ENCODE results near the gene TRIM2.

The TRIM2 gene

DNA sequence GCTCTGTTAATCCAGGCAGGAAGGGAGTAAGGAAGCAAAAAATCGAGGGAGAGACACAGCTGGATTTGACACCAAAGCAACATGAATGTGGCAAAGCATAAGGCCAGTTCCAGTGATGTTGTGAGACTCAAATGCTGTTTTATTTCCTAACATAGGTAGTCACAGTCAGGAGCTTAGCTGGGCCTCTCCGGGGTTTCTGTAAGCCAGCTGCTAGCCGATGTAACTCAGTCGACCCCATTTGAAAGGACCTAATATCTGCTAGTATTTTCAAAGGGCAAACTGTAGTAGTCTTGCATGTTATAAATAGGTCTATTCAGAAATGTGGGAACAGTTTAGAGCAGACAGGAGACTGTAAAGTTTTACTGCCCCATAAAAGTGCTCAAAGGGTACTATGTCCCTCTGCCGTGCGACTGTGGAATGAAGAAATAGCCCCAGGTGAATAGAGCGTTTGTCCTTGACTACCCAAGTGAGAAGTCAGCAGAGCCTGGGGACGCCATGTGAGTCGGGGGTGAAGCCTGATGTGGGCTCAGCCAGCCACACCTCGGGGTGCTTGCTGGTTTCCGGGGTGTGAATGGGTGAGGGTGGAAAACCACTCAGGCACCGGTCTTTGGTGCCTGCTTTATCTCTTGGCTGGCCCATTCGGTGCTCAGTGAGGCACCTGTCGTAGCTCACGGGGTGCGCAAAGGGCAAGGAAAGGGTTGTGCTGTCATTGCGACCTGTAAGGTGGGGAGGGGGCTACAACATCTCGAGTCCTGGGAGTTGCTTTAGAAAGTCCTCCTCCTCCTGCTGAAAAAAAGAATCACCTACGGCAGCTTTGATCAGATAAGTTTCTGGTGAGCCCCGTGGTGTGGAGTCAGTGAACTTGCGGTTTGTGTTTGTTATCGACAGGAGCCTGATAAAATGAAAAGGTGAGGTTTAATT, 745 bp downstream of the TRIM2 start:
- Histone ChIP-seq H3K9me3 (replicated peaks; ENCODE audit: insufficient read depth, low read length) (no peaks in the 10 kb centered on the region), H3K9me2 (replicated peaks; ENCODE audit: insufficient read depth, low read length) (no peaks in the 10 kb centered on the region), H3K4me3 (ENCODE audit: low read length) (no peak overlapping the region), H3K79me2 (ENCODE audit: low read length) (no peaks in the 10 kb centered on the region), H3K27me3 (replicated peaks; ENCODE audit: insufficient read depth, low read length) (no peaks in the 10 kb centered on the region), H3K4me2 (ENCODE audit: low read depth, low read length) (no peak overlapping the region), H3K9ac (ENCODE audit: low read length) (no peak overlapping the region), H2AFZ (ENCODE audit: low read length) (no peak overlapping the region), H3K27ac (ENCODE audit: low read length) (no peak overlapping the region), H4K20me1 (ENCODE audit: insufficient read depth, low read length) (no peaks in the 10 kb centered on the region), H3K4me1 (ENCODE audit: low read length) (no peaks in the 10 kb centered on the region), H3F3A (ENCODE audit: insufficient read depth, low read length) (no peaks in the 10 kb centered on the region), H3K36me3 (replicated peaks; ENCODE audit: insufficient read depth, low read length) (no peaks in the 10 kb centered on the region)
- TF ChIP-seq, protein P1, sequence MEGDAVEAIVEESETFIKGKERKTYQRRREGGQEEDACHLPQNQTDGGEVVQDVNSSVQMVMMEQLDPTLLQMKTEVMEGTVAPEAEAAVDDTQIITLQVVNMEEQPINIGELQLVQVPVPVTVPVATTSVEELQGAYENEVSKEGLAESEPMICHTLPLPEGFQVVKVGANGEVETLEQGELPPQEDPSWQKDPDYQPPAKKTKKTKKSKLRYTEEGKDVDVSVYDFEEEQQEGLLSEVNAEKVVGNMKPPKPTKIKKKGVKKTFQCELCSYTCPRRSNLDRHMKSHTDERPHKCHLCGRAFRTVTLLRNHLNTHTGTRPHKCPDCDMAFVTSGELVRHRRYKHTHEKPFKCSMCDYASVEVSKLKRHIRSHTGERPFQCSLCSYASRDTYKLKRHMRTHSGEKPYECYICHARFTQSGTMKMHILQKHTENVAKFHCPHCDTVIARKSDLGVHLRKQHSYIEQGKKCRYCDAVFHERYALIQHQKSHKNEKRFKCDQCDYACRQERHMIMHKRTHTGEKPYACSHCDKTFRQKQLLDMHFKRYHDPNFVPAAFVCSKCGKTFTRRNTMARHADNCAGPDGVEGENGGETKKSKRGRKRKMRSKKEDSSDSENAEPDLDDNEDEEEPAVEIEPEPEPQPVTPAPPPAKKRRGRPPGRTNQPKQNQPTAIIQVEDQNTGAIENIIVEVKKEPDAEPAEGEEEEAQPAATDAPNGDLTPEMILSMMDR (IDR thresholded peaks at IDR 0.05; ENCODE audit: low read length) = no peak
- TF ChIP-seq EZH2phosphoT487 (IDR thresholded peaks at IDR 0.05; ENCODE audit: low read length) (no peak), EZH2 (optimal IDR thresholded peaks at IDR 0.05; ENCODE audit: low read depth, low read length) (no peak)
- DNase-seq = no peak

DNA sequence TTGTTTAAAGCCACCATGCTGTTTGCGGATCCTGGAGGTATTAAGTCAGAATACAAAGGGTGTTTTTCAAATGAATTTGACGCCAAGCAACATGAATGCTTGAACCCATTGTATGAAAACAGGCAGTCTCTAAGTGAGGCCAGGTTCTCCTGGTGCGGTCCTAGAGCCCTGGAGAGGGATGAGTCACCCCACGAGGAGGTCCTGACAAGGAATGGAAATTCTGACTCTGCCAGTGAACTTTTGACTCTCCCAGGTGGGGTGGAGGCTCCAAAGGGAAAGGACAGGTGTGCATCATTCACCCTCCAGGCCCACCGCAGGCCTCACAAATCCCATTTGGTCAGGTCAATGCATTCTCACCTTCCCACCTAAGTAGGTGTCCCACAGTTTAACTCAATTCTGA, 1.5 kb downstream of the TRIM2 start:
- TF ChIP-seq EZH2 (optimal IDR thresholded peaks at IDR 0.05; ENCODE audit: low read depth, low read length) = no peak
- TF ChIP-seq, protein P1 (IDR thresholded peaks at IDR 0.05; ENCODE audit: low read length) = no peak
- no peak for TF ChIP-seq EZH2phosphoT487 (IDR thresholded peaks at IDR 0.05; ENCODE audit: low read length)
- H3K79me2 ChIP-seq (ENCODE audit: low read length) = no peaks in the 10 kb centered on the region
- H3K4me3 ChIP-seq (ENCODE audit: low read length) = no peak overlapping the region
- H3K36me3 ChIP-seq (replicated peaks; ENCODE audit: insufficient read depth, low read length) = no peaks in the 10 kb centered on the region
- no peaks in the 10 kb centered on the region for H3F3A ChIP-seq (ENCODE audit: insufficient read depth, low read length)
- H3K9ac ChIP-seq (ENCODE audit: low read length) = no peak overlapping the region
- no peak overlapping the region for H3K4me2 ChIP-seq (ENCODE audit: low read depth, low read length)
- no peak overlapping the region for H3K27ac ChIP-seq (ENCODE audit: low read length)
- H3K4me1 ChIP-seq (ENCODE audit: low read length) = no peaks in the 10 kb centered on the region
- DNase-seq = no peak
- H3K27me3 ChIP-seq (replicated peaks; ENCODE audit: insufficient read depth, low read length) = no peaks in the 10 kb centered on the region
- no peaks in the 10 kb centered on the region for H4K20me1 ChIP-seq (ENCODE audit: insufficient read depth, low read length)
- no peaks in the 10 kb centered on the region for H3K9me2 ChIP-seq (replicated peaks; ENCODE audit: insufficient read depth, low read length)
- H3K9me3 ChIP-seq (replicated peaks; ENCODE audit: insufficient read depth, low read length) = no peaks in the 10 kb centered on the region
- H2AFZ ChIP-seq (ENCODE audit: low read length) = no peak overlapping the region

DNA sequence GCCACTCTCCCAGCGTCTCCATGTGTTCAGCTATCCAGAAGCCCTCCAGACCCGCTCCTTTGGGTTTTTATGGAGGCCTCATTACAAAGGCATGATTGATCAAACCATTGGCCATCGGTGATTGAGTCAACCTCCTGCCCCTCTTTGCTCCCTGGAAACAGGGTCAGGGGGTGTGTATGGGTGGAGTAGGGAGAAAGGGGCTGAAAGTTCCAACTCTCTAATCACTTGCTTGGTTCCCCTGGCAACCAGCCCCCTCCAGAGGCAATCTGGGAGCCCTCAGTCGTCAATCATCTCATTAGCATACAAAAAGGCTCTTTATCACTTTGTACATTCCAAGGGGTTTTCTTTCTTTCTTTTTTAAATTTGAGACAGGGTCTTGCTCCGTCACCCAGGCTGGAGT, 2.3 kb downstream of the TRIM2 start:
- Histone ChIP-seq H4K20me1 (ENCODE audit: insufficient read depth, low read length) (no peaks in the 10 kb centered on the region), H3K4me3 (ENCODE audit: low read length) (no peak overlapping the region), H2AFZ (ENCODE audit: low read length) (no peak overlapping the region), H3K4me2 (ENCODE audit: low read depth, low read length) (no peak overlapping the region), H3K36me3 (replicated peaks; ENCODE audit: insufficient read depth, low read length) (no peaks in the 10 kb centered on the region), H3K79me2 (ENCODE audit: low read length) (no peaks in the 10 kb centered on the region), H3K9me3 (replicated peaks; ENCODE audit: insufficient read depth, low read length) (no peaks in the 10 kb centered on the region), H3K27ac (ENCODE audit: low read length) (no peak overlapping the region), H3K9me2 (replicated peaks; ENCODE audit: insufficient read depth, low read length) (no peaks in the 10 kb centered on the region), H3K4me1 (ENCODE audit: low read length) (no peaks in the 10 kb centered on the region), H3K27me3 (replicated peaks; ENCODE audit: insufficient read depth, low read length) (no peaks in the 10 kb centered on the region), H3K9ac (ENCODE audit: low read length) (no peak overlapping the region), H3F3A (ENCODE audit: insufficient read depth, low read length) (no peaks in the 10 kb centered on the region)
- DNase-seq = no peak
- TF ChIP-seq, protein P1 (IDR thresholded peaks at IDR 0.05; ENCODE audit: low read length) = no peak
- TF ChIP-seq EZH2 (optimal IDR thresholded peaks at IDR 0.05; ENCODE audit: low read depth, low read length) (no peak), EZH2phosphoT487 (IDR thresholded peaks at IDR 0.05; ENCODE audit: low read length) (no peak)
